K562 (cell line): Measurements from ENCODE around the gene SOHLH1. TPM values are rescaled to one million over a fixed set of nuclear protein-coding genes. Genes with fewer than 3 reads are reported as not detected.

Source experiments
- ATAC-seq: fragments of 200-7000 bp; cut with Tn5 transposase; 3 replicates; pipeline ENCODE4 v1.9.1; 2020; ENCODE audit warnings: moderate library complexity
- BruUV-seq: library from RNA; stranded (reverse); fragments of 400-500 nt; replicated peaks from 2 replicates; lab custom pipeline; 2021; lab: Mats Ljungman, UMichigan
- CTCF ChIA-PET: fragments of 300-600 bp; formaldehyde crosslinking; extraction: SDS; loops from one replicate; lab custom pipeline; 2021; ENCODE audit warnings: low intra/inter-chr PET ratio; lab: Yijun Ruan, JAX
- POLR2A ChIA-PET: fragments of 300-600, 350-650 bp; sonication (Branson Sonifier 250); formaldehyde crosslinking; extraction: SDS; loops from one replicate; lab custom pipeline; 2021; ENCODE audit warnings: antibody characterized with exemption, inconsistent platforms; lab: Yijun Ruan, JAX
- DNase-seq, 4 experiments: peaks; one replicate each; pipeline versions ENCODE4 v3.0.0 to v3.0.0-alpha.2; 2011 to 2018; ENCODE audit warnings: low spot score in 3 of 4, mixed read lengths in 3 of 4; ENCODE audit errors: extremely low read depth in 1 of 4
- FAIRE-seq: peaks from 2 replicates; lab custom pipeline; 2011; peaks lifted over from hg19 to GRCh38; lab: Jason Lieb, UNC
- H2AFZ ChIP-seq: 2 replicates; pipeline ENCODE4 v1.6.0; 2011; ENCODE audit warnings: low read depth, low read length, control low read depth, inconsistent platforms
- H3K27ac ChIP-seq: fragments of 200-600 bp; 3 replicates; pipeline ENCODE4 v1.8.0; 2011; ENCODE audit warnings: low read depth, mild to moderate bottlenecking, control low read depth, inconsistent platforms, low read length, moderate library complexity, mixed read lengths; ENCODE audit errors: extremely low read depth
- H3K27me3 ChIP-seq, 2 experiments: fragments of 300-600 bp in 1 of 2; 2 replicates in 1 of 2; 3 replicates in 1 of 2; pipeline versions ENCODE4 v1.6.0 to v1.8.0; 2011; ENCODE audit warnings: inconsistent platforms in 2 of 2, low read length in 2 of 2, mild to moderate bottlenecking in 1 of 2, mixed read lengths in 1 of 2, moderate library complexity in 1 of 2; ENCODE audit not compliant: control insufficient read depth in 2 of 2, insufficient read depth in 2 of 2
- H3K36me3 ChIP-seq: fragments of 300-600 bp; 3 replicates; pipeline ENCODE4 v1.8.0; 2011; ENCODE audit warnings: mild to moderate bottlenecking, low read length, inconsistent platforms; ENCODE audit not compliant: control insufficient read depth, insufficient read depth
- H3K4me1 ChIP-seq, 2 experiments: fragments of 200-600 bp in 1 of 2; replicated peaks in 1 of 2; 2 replicates in 1 of 2; 3 replicates in 1 of 2; pipeline versions ENCODE4 v1.5.1 to v1.8.0; 2011; ENCODE audit warnings: inconsistent platforms in 2 of 2, low read length in 2 of 2, mild to moderate bottlenecking in 1 of 2, mixed read lengths in 1 of 2, moderate library complexity in 1 of 2; ENCODE audit not compliant: control insufficient read depth in 2 of 2, insufficient read depth in 2 of 2
- H3K4me2 ChIP-seq: 2 replicates; pipeline ENCODE4 v1.6.1; 2011; ENCODE audit warnings: low read length, control low read depth, inconsistent platforms, mixed read lengths; ENCODE audit not compliant: insufficient read depth
- H3K4me3 ChIP-seq: fragments of 200-600 bp; sonication (generic), shearing (Covaris generic); 2 replicates; pipeline ENCODE4 v1.5.1; 2016; ENCODE audit warnings: control low read depth, inconsistent platforms
- H3K79me2 ChIP-seq: fragments of 200-600 bp; 3 replicates; pipeline ENCODE4 v1.8.0; 2011; ENCODE audit warnings: low read length, inconsistent platforms; ENCODE audit not compliant: control insufficient read depth, insufficient read depth
- H3K9ac ChIP-seq, 2 experiments: 2 replicates each; pipeline versions ENCODE4 v1.6.0 to v1.6.1; 2011; ENCODE audit warnings: low read depth in 2 of 2, low read length in 2 of 2, control low read depth in 1 of 2, inconsistent platforms in 1 of 2, mild to moderate bottlenecking in 1 of 2, mixed read lengths in 1 of 2; ENCODE audit not compliant: insufficient read depth in 1 of 2
- H3K9me1 ChIP-seq: one replicate; pipeline ENCODE4 v1.6.0; 2011; ENCODE audit warnings: inconsistent platforms, mild to moderate bottlenecking, low read length, moderate library complexity; ENCODE audit not compliant: control insufficient read depth, insufficient read depth
- H3K9me3 ChIP-seq: replicated peaks from 2 replicates; pipeline ENCODE4 v1.5.1; 2011; ENCODE audit warnings: low read depth, low read length, inconsistent platforms; ENCODE audit not compliant: control insufficient read depth, insufficient read depth
- H4K20me1 ChIP-seq: replicated peaks from 2 replicates; pipeline ENCODE4 v1.6.1; 2011; ENCODE audit warnings: low read length, inconsistent platforms, mixed read lengths; ENCODE audit not compliant: control insufficient read depth, insufficient read depth
- ASH1L ChIP-seq: fragments of 450-650 bp; IDR thresholded peaks from 2 replicates; pipeline ENCODE4 v1.6.1; 2018; ENCODE audit warnings: borderline replicate concordance, mild to moderate bottlenecking, low read depth; ENCODE audit not compliant: partially characterized antibody
- DMBX1 ChIP-seq: fragments of 250-450 bp; sonication (Bioruptor Pico); IDR thresholded peaks from 2 replicates; pipeline ENCODE4 v1.8.0; 2022; ENCODE audit warnings: inconsistent platforms, mild to moderate bottlenecking, moderate library complexity, borderline replicate concordance
- ESRRA ChIP-seq: fragments of 450-650 bp; IDR thresholded peaks from 2 replicates; pipeline ENCODE4 v1.6.1; 2014; ENCODE audit warnings: low read depth, mild to moderate bottlenecking, moderate library complexity, borderline replicate concordance
- KAT7 ChIP-seq: sonication (generic); formaldehyde crosslinking; IDR thresholded peaks from 2 replicates; pipeline ENCODE4 v1.8.0; 2022; ENCODE audit warnings: missing genetic modification reagents, mild to moderate bottlenecking, borderline replicate concordance
- KLF1 ChIP-seq: fragments of 450-650 bp; IDR thresholded peaks from 2 replicates; pipeline ENCODE4 v1.6.1; 2016; ENCODE audit warnings: missing genetic modification characterization, missing compliant biosample characterization
- POLR2AphosphoS2 ChIP-seq: IDR thresholded peaks from 2 replicates; pipeline ENCODE4 v1.6.1; 2012; ENCODE audit warnings: low read length, improper control_type of control experiment
- SP2 ChIP-seq: IDR thresholded peaks from 2 replicates; pipeline ENCODE4 v1.6.1; 2011; ENCODE audit warnings: mild to moderate bottlenecking, low read depth, low read length, moderate library complexity; ENCODE audit not compliant: poor library complexity, severe bottlenecking; ENCODE audit errors: extremely low read depth
- TAL1 ChIP-seq: fragments of 450-650 bp; IDR thresholded peaks from 2 replicates; pipeline ENCODE4 v1.6.1; 2016; ENCODE audit warnings: mild to moderate bottlenecking
- ZNF197 ChIP-seq: fragments of 200-800 bp; sonication (Bioruptor generic); IDR thresholded peaks from 2 replicates; pipeline ENCODE4 v1.6.1; 2016; ENCODE audit warnings: low read depth, missing genetic modification characterization, missing compliant biosample characterization
- ZNF436 ChIP-seq: fragments of 250-450, 450-650 bp; sonication (Bioruptor Pico); formaldehyde crosslinking; IDR thresholded peaks from 2 replicates; pipeline ENCODE4 v1.7.0; 2020; ENCODE audit warnings: mild to moderate bottlenecking
- WGBS: fragments of 100-300 bp; shearing (Covaris generic); methylation state at CpG from one replicate; pipeline ENCODE4 v1.1.6; 2016; ENCODE audit warnings: low coverage, mixed read lengths; ENCODE audit not compliant: insufficient coverage; ENCODE audit errors: missing lambda C conversion rate; 5-methylcytosine and 5-hydroxymethylcytosine counted together
- in situ Hi-C: fragments of 300-500 bp; cut with MboI; formaldehyde crosslinking; loops from 4 replicates; pipeline ENCODE4 v1.15.0; 2018; ENCODE audit warnings: inconsistent platforms, mixed read lengths
- intact Hi-C: fragments of 100-400 bp; cut with micrococcal nuclease; formaldehyde crosslinking; loops from 2 replicates; pipeline ENCODE4 v1.14.2; 2022
- polyA plus RNA-seq, 8 experiments: library from polyadenylated mRNA; depleted of rRNA in 4 of 8; stranded (reverse) in 5 of 8; unstranded in 3 of 8; fragments of >200 nt; fragmentation: Nextera tagmentation in 2 of 8; fragmentation: Illumina TruSeq in 1 of 8; extraction: Ambion mirVana in 2 of 8; extraction: Trizol in 1 of 8; gene quantifications; 2 replicates each; pipeline versions ENCODE4 v1.2.1 to v1.2.3, GENCODE V29; 2011 to 2014; ENCODE audit warnings: inconsistent platforms in 1 of 8, missing spikeins in 1 of 8
- total RNA-seq, 7 experiments: library from RNA; depleted of rRNA in 6 of 7; stranded (reverse); fragments of >200 nt in 6 of 7; fragmentation: Illumina TruSeq in 2 of 7; extraction: Trizol in 2 of 7; gene quantifications; 2 replicates each; pipeline versions ENCODE4 v1.2.1 to v1.2.3, GENCODE V29; 2011 to 2021; ENCODE audit warnings: low replicate concordance in 1 of 7
- TF ChIP-seq, protein P1 (sequence below): fragments of 250-450 bp; sonication (Bioruptor Pico); IDR thresholded peaks from 2 replicates; pipeline ENCODE4 v1.5.0; 2020; ENCODE audit warnings: mild to moderate bottlenecking, borderline replicate concordance
- TF ChIP-seq, protein P2 (sequence below): sonication (generic); formaldehyde crosslinking; IDR thresholded peaks from 2 replicates; pipeline ENCODE4 v1.9.0; 2022; ENCODE audit warnings: mild to moderate bottlenecking, missing genetic modification reagents
- TF ChIP-seq, protein P3 (sequence below): fragments of 450-650 bp; IDR thresholded peaks from 2 replicates; pipeline ENCODE4 v1.6.1; 2018; ENCODE audit not compliant: partially characterized antibody

Gene SOHLH1
- total and polyA plus RNA-seq, 9 of the 15 experiments (the other 6 are each of a cell fraction or from before 2014, with no cell fraction given): 0.17 to 0.41 (median 0.29) TPM; not detected in 6

DNA sequence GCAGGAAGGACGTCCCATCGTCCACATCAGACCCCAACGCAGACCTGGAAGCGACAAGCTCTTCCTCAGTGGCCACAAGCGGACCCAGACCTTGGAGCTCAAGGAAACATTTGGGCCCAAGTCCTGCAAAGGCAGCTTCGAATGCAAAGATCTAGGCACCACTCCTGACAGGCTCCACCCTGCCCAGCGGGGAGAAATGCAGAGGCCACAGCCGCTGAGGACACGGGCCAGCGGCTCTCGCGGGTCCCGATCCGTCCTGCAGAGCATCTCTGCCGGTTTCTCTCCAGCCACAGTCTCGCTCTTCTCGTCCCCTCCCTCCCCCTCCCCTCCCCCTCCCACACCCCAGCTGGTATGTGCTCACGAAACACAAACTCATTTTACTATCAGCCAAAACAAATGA, 4.9 kb downstream of the SOHLH1 start:
- Histone ChIP-seq H3K4me3 (no peak overlapping the region), H3K9me1 (no peaks in the 10 kb centered on the region), H3K36me3 (no peaks in the 10 kb centered on the region), H3K27me3 (peaks cover 28 to 77% of the 10 kb centered on the region in 2 experiments; a peak in 4 of 5 replicates), H3K4me2 (no peak overlapping the region), H3K79me2 (no peaks in the 10 kb centered on the region), H4K20me1 (peaks cover 7% of the 10 kb centered on the region; the same call in 1 of the 2 replicates), H3K27ac (no peak overlapping the region), H2AFZ (no peak overlapping the region), H3K9me3 (no peaks in the 10 kb centered on the region; the same call in 1 of the 2 replicates), H3K9ac (no peak overlapping the region; a peak in 1 of 4 replicates), H3K4me1 (peaks cover 0 to 33% of the 10 kb centered on the region in 2 experiments; a peak in 1 of 5 replicates)
- in situ Hi-C loops (no loop called here), intact Hi-C loops (no loop called here)
- BruUV-seq: no TSS peak
- ATAC-seq (no peak), FAIRE-seq (no peak), DNase-seq (no peak)
- TF ChIP-seq ASH1L (no peak), ZNF436 (CRISPR knock-in tag) (no peak), ZNF197 (CRISPR knock-in tag) (no peak), KAT7 (no peak), ESRRA (no peak), TAL1 (no peak), DMBX1 (no peak), POLR2AphosphoS2 (no peak), KLF1 (tag) (no peak), SP2 (no peak)
- TF ChIP-seq, protein P1, sequence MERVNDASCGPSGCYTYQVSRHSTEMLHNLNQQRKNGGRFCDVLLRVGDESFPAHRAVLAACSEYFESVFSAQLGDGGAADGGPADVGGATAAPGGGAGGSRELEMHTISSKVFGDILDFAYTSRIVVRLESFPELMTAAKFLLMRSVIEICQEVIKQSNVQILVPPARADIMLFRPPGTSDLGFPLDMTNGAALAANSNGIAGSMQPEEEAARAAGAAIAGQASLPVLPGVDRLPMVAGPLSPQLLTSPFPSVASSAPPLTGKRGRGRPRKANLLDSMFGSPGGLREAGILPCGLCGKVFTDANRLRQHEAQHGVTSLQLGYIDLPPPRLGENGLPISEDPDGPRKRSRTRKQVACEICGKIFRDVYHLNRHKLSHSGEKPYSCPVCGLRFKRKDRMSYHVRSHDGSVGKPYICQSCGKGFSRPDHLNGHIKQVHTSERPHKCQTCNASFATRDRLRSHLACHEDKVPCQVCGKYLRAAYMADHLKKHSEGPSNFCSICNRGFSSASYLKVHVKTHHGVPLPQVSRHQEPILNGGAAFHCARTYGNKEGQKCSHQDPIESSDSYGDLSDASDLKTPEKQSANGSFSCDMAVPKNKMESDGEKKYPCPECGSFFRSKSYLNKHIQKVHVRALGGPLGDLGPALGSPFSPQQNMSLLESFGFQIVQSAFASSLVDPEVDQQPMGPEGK (CRISPR knock-in tag): no peak
- TF ChIP-seq, protein P2, sequence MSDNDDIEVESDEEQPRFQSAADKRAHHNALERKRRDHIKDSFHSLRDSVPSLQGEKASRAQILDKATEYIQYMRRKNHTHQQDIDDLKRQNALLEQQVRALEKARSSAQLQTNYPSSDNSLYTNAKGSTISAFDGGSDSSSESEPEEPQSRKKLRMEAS (CRISPR knock-in tag): no peak
- TF ChIP-seq, protein P3, sequence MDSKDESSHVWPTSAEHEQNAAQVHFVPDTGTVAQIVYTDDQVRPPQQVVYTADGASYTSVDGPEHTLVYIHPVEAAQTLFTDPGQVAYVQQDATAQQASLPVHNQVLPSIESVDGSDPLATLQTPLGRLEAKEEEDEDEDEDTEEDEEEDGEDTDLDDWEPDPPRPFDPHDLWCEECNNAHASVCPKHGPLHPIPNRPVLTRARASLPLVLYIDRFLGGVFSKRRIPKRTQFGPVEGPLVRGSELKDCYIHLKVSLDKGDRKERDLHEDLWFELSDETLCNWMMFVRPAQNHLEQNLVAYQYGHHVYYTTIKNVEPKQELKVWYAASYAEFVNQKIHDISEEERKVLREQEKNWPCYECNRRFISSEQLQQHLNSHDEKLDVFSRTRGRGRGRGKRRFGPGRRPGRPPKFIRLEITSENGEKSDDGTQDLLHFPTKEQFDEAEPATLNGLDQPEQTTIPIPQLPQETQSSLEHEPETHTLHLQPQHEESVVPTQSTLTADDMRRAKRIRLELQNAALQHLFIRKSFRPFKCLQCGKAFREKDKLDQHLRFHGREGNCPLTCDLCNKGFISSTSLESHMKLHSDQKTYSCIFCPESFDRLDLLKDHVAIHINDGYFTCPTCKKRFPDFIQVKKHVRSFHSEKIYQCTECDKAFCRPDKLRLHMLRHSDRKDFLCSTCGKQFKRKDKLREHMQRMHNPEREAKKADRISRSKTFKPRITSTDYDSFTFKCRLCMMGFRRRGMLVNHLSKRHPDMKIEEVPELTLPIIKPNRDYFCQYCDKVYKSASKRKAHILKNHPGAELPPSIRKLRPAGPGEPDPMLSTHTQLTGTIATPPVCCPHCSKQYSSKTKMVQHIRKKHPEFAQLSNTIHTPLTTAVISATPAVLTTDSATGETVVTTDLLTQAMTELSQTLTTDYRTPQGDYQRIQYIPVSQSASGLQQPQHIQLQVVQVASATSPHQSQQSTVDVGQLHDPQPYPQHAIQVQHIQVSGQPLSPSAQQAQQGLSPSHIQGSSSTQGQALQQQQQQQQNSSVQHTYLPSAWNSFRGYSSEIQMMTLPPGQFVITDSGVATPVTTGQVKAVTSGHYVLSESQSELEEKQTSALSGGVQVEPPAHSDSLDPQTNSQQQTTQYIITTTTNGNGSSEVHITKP: no peak
- POLR2A ChIA-PET: no interaction called here
- 0% methylated on average over 8 of the region's 18 CpGs for WGBS
- CTCF ChIA-PET: interaction anchor here (0.5 kb wide), 1 partner anchor 358 kb away, joined by 3 read pairs; no protein-coding TSS in a partner anchor
